IPS-20b (cell line): Measurements from ENCODE around the gene C19orf85.

ENCODE experiments used
- H3K27ac ChIP-seq: one replicate; pipeline ENCODE4 v1.5.1; 2013; ENCODE audit warnings: low read length
- H3K27me3 ChIP-seq: 2 replicates; pipeline ENCODE4 v1.6.1; 2013; ENCODE audit warnings: mild to moderate bottlenecking, low read length, inconsistent platforms; ENCODE audit not compliant: insufficient read depth
- H3K36me3 ChIP-seq: 2 replicates; pipeline ENCODE4 v1.6.1; 2013; ENCODE audit warnings: low read depth, mild to moderate bottlenecking, inconsistent platforms, low read length, moderate library complexity; ENCODE audit not compliant: insufficient read depth
- H3K4me1 ChIP-seq: 2 replicates; pipeline ENCODE4 v1.6.1; 2013; ENCODE audit warnings: mild to moderate bottlenecking, control low read depth, inconsistent platforms, low read length, moderate library complexity; ENCODE audit not compliant: insufficient read depth
- H3K4me3 ChIP-seq: 2 replicates; pipeline ENCODE4 v1.5.1; 2013; ENCODE audit warnings: mild to moderate bottlenecking, low read length, inconsistent platforms
- H3K9ac ChIP-seq: 2 replicates; pipeline ENCODE4 v1.6.1; 2013; ENCODE audit warnings: low read depth, mild to moderate bottlenecking, inconsistent platforms, low read length, moderate library complexity
- H3K9me3 ChIP-seq: 2 replicates; pipeline ENCODE4 v1.6.1; 2013; ENCODE audit warnings: mild to moderate bottlenecking, low read depth, low read length, inconsistent platforms; ENCODE audit not compliant: insufficient read depth

Gene C19orf85

DNA sequence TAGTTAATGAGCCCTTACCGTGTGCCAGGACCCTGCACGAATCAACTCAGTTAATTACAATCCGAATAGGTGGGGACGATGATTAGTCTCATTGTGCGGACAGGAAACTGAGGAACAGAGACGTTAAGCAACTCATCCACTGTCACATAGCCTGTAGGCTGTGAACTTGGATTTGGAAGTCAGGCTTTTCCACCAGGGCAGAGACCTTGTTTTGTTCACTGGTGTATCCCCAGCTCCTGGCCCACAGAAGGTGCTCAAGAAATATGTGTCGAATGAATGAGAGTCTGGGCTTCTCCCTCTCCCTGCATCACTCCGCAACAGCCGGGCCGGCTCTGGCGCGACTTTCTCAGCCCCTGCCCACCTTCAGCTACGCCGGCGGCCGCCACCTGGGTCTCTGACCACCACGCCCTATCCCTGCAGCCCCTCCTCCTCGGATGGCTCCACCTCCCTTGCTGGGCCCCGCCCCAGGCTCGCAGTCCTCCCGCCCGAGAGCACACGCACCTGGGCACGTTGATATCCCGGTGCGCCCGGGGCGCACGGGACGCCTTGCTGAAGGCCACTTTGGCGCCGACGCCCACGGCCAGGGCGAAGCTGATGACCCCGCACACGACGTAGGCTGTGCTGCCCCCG is 22.7 kb downstream of the C19orf85 start:
- Histone ChIP-seq H3K9ac (no peak overlapping the region), H3K27ac (no peak overlapping the region), H3K27me3 (peaks cover 95% of the 10 kb centered on the region), H3K9me3 (no peaks in the 10 kb centered on the region; the same call in 1 of the 2 replicates), H3K4me1 (peaks cover 8% of the 10 kb centered on the region; the same call in 1 of the 2 replicates), H3K4me3 (peak overlapping the region; percentile 63; the same call in 1 of the 2 replicates), H3K36me3 (no peaks in the 10 kb centered on the region)

DNA sequence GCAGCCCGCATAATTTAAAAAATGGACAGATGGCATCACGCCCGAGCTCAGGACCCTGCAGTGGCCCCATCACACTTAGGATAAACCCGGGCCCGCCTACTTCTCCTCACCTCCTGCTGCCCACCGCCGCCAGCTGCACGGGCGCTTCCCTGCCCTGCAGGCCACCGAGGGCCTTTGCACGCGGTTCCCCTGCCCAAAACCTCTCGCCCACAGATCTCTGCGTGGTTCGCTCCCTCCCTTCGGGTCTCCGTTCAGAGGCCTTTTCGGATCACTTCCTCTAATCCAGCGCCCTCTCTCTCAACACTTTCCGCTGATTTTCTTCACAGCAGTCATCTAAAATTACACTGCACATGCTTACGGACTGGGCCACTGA is 23.2 kb downstream of the C19orf85 start:
- H3K27me3 ChIP-seq, result peaks cover 92% of the 10 kb centered on the region
- H3K4me1 ChIP-seq, result peaks cover 8% of the 10 kb centered on the region; the same call in 1 of the 2 replicates
- H3K9ac ChIP-seq, result no peak overlapping the region
- no peaks in the 10 kb centered on the region for H3K36me3 ChIP-seq
- peak overlapping the region; percentile 63; the same call in 1 of the 2 replicates for H3K4me3 ChIP-seq
- no peaks in the 10 kb centered on the region; the same call in 1 of the 2 replicates for H3K9me3 ChIP-seq
- no peak overlapping the region for H3K27ac ChIP-seq

DNA sequence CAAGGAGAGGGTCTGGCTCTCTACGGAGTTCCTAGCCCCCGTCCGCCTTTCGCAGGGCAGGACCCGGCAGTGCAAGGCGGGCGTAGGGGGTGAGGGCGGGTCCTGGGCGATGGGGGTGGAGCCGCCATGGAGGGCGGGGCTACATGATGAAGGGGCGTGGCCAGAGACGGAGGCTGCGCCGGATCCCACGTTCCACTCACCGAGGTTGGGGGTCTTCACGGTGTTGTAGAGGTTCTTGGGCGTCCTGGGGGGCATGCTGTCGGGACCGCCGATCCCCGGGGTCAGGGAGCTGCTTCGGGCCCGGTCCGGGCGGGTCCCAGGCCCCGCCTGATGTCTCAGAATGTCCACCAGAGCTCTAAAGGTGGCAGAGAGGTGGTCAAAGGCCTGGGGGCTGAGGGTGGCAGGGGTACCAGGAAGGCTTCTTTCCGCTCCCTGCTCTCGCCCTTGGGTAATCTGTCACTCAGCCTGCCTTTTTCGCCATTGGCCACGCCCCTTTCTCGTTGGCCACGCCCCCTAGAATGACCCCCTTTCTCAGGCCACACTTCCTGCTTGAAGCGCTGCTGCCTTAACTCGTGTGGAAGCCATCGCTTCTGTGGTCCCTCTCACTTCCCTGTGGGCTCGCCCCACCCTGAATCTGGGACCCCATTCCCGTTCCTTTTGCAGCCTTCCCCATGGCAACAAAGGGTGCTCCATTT is 24.0 kb downstream of the C19orf85 start:
- peaks cover 85% of the 10 kb centered on the region for H3K27me3 ChIP-seq
- H3K4me3 ChIP-seq, result peak overlapping the region; percentile 63; the same call in 1 of the 2 replicates
- no peak overlapping the region for H3K27ac ChIP-seq
- no peaks in the 10 kb centered on the region for H3K9me3 ChIP-seq
- peaks cover 8% of the 10 kb centered on the region; the same call in 1 of the 2 replicates for H3K4me1 ChIP-seq
- H3K36me3 ChIP-seq, result no peaks in the 10 kb centered on the region
- H3K9ac ChIP-seq, result no peak overlapping the region

DNA sequence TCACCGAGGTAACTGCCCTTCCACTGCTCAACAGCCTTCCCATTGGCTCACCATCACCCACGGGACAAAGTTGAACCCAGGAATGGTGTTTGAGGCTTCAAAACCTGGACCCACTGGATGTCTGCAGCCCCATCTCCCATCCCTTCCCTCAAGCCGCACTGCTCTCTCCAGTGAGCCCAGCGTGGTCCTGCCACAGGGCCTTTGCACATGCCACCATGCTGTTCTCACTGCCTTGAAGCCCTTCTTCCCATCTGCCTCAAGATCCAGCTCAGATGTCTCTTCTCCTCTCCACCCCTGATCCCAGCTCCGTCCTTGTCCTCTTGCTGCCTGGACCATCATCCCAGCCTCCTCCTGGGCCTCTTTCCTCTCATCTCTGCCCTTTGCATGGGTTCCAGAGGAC is 25.5 kb downstream of the C19orf85 start:
- Histone ChIP-seq H3K4me3 (no peak overlapping the region), H3K27ac (no peak overlapping the region), H3K27me3 (peaks cover 76% of the 10 kb centered on the region), H3K36me3 (no peaks in the 10 kb centered on the region), H3K9me3 (no peaks in the 10 kb centered on the region), H3K4me1 (peaks cover 8% of the 10 kb centered on the region; the same call in 1 of the 2 replicates), H3K9ac (no peak overlapping the region)

DNA sequence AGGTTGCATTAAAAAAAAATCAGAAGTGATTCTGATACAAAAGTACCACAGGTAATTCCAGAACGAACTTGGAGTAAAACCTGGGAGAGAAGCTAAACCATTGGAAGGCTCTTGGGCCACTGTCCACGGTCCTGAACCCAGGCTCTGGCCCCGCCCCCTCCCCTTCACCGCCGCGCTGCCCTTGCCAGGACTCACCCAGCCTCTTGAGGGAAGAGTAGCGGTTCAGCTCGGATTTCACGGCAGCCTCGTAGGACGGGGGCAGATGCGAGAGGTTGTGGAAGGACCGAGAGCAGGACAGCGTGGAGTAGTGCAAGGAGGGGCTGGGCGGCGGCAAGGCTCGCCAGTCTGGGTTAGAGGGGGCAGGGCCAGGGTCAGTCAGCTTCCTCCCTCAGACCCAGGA is 27.1 kb downstream of the C19orf85 start:
- no peak overlapping the region for H3K4me3 ChIP-seq
- H3K4me1 ChIP-seq, result peaks cover 8% of the 10 kb centered on the region; the same call in 1 of the 2 replicates
- H3K9ac ChIP-seq, result no peak overlapping the region
- H3K27me3 ChIP-seq, result peaks cover 70% of the 10 kb centered on the region
- H3K36me3 ChIP-seq, result no peaks in the 10 kb centered on the region
- no peaks in the 10 kb centered on the region for H3K9me3 ChIP-seq
- H3K27ac ChIP-seq, result no peak overlapping the region

DNA sequence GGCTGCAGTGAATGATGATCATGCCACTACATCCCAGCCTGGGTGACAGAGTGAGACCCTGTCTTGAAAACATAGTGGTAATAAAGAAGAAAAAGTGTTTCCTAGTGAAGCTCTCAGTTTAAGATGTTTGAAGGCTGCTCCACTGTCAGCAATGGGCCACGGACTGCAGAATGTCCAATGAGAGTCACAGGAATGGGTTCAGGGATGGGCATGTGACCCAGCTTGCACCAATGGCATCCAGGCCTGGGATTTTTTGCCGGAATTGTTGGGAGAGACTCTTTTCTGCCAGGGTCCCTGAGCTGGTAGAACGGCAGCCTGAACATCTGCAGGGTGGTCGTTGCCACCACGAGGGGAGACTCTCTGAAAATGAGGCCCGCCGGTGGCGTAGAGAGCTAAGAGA is 27.7 kb downstream of the C19orf85 start:
- H3K27ac ChIP-seq, result no peak overlapping the region
- H3K9me3 ChIP-seq, result no peaks in the 10 kb centered on the region
- peaks cover 70% of the 10 kb centered on the region for H3K27me3 ChIP-seq
- H3K36me3 ChIP-seq, result no peaks in the 10 kb centered on the region
- no peak overlapping the region for H3K4me3 ChIP-seq
- H3K9ac ChIP-seq, result no peak overlapping the region
- H3K4me1 ChIP-seq, result peaks cover 8% of the 10 kb centered on the region; the same call in 1 of the 2 replicates

DNA sequence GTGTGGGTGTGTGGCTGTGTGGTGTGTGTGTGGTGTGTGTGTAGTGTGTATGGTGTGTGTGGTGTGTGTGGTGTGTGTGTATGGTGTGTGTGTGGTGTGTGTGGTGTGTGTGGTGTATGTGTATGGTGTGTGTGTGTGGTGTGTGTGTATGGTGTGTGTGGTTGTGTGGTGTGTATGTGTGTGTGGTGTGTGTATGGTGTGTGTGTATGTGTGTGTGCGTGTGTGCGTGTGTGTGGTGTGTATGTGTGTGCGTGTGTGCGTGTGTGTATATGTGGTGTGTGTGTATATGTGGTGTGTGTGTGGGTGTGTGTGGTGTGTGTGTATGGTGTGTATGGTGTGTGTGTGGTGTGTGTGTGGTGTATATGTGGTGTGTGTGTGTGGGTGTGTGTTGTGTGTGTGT is 29.5 kb downstream of the C19orf85 start:
- Histone ChIP-seq H3K4me3 (no peak overlapping the region), H3K9me3 (no peaks in the 10 kb centered on the region), H3K9ac (no peak overlapping the region), H3K4me1 (no peaks in the 10 kb centered on the region), H3K27ac (no peak overlapping the region), H3K27me3 (peaks cover 55% of the 10 kb centered on the region), H3K36me3 (no peaks in the 10 kb centered on the region)

DNA sequence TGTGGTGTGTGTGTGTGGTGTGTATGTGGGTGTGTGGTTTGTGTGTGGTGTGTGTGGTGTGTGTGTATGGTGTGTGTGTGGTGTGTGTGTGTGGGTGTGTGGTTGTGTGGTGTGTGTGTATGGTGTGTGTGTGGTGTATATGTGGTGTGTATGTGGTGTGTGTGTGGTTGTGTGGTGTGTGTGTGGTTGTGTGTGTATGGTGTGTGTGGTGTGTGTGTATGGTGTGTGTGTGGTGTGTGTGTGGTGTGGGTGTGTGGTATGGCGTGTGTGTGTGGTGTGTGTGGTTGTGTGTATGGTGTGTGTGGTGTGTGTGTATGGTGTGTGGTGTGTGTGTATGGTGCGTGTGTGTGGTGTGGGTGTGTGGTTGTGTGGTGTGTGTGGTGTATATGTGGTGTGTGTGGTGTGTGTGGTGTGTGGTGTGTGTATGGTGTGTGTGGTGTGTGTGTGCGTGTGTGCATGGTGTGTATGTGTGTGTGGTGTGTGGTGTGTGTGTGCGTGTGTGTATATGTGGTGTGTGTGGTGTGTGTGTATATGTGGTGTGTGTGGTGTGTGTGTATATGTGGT is 30.1 kb downstream of the C19orf85 start:
- Histone ChIP-seq H3K4me3 (no peak overlapping the region), H3K27ac (no peak overlapping the region), H3K4me1 (no peaks in the 10 kb centered on the region), H3K27me3 (peaks cover 49% of the 10 kb centered on the region), H3K9ac (no peak overlapping the region), H3K36me3 (no peaks in the 10 kb centered on the region), H3K9me3 (no peaks in the 10 kb centered on the region)

DNA sequence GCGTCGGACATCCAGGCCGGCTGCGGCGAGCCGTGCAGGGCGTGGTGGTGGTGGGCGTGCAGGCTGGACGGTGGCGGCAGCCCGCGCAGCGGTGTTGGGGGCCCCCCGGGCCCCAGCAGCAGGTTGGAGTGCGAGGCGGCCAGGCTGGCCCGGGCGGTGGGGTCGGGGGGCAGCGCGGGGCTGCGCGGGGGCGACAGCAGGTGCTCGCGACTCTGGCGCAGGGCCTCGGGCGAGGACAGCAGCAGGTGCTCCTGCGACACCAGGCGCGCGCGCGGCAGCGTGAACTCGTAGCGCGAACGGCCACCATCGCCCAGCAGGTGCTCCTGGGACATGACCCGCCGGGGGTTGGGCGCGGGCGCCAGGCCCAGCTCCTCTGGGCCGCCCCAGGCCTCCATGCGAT is 31.3 kb downstream of the C19orf85 start:
- Histone ChIP-seq H3K27me3 (peaks cover 38% of the 10 kb centered on the region), H3K9me3 (no peaks in the 10 kb centered on the region), H3K9ac (no peak overlapping the region), H3K4me1 (no peaks in the 10 kb centered on the region), H3K4me3 (no peak overlapping the region), H3K27ac (no peak overlapping the region), H3K36me3 (no peaks in the 10 kb centered on the region)

DNA sequence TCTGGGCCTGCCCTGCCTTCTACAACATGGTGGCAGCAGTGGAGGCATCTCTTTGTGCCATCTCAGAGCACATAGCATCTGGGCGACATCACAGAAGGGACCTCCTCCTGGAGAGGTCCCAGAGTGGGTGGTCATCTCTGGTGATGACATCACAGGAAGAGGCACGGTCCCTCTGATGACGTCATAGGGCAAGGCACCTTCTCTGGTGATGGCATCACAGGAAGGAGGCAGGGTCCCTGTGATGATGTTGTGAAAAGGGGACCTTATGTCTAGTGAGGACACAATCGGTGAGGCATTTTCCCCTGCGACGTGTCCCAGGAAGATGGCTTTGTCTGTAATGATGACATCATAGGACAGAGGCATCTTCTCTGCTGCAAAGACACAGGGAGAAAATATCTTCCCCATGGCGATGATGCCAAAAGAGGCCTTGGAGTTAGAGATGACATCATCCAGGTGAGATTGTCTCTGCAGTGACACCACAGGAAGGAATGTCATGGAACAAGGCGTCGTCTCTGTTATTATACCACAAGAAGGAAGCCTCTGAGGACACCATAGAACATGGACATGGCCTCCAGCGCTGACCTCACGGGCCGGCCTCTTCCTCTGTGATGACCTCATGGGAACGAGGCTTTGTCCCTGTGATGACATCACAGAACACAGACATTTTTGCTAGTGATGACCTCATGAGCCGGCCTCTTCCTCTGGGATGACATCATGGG is 32.2 kb downstream of the C19orf85 start:
- Histone ChIP-seq H3K9ac (no peak overlapping the region), H3K27me3 (peaks cover 33% of the 10 kb centered on the region; the same call in 1 of the 2 replicates), H3K4me1 (no peaks in the 10 kb centered on the region), H3K4me3 (no peak overlapping the region), H3K9me3 (no peaks in the 10 kb centered on the region), H3K27ac (no peak overlapping the region), H3K36me3 (no peaks in the 10 kb centered on the region)

DNA sequence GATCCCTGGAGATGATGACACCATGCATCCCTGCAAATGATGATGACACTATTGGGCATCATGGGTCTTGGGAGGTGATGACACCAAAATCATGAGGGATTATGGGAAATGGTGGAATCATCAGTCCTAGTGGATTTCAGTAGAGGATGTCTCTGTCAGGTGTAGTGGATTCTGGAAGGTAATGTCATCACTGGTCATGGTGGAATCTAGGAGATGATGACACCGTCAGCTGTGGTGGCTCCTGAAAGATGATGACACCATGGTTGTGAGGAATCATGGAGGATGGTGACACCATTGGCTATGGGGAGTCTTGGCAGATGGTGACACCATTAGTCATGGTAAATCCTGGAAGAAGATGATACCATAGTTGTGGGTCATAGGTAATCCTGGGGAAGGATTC is 33.4 kb downstream of the C19orf85 start:
- Histone ChIP-seq H3K9ac (no peak overlapping the region), H3K9me3 (no peaks in the 10 kb centered on the region), H3K4me1 (no peaks in the 10 kb centered on the region), H3K27ac (no peak overlapping the region), H3K27me3 (peaks cover 26% of the 10 kb centered on the region; the same call in 1 of the 2 replicates), H3K36me3 (no peaks in the 10 kb centered on the region), H3K4me3 (no peak overlapping the region)
